ENCODE measurements around the gene LILRB1.

DNA sequence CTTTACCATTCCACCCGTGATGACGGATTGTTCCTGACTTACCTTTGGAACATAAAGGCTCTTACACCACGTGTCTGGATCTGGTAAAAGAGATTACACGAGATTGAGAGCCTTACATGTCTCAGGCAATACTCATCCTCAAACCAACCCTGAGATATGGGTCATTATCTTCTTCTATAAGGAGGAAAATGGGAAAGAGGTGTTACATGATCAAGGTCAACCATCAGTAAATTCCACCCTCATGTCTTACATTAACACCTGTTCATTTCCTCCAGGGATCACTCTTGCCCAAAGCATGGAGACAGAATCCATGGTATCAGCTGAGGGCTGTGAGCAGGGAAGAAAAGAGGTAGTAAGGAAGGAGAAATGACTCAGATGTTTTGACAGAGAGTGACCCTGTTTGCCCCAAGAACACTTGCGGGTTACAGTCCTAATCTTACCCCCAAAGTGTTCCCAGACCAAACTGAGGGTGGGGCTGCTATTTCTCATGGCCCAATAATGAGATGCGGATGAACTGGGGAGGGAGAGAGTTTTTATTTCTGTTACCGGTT lies 52.1 kb downstream of the LILRB1 start:
- TF ChIP-seq POLR2AphosphoS5 (IDR thresholded peaks at IDR 0.05; ENCODE audit: low read depth), result no peak
- no peak for TF ChIP-seq GABPA (IDR thresholded peaks at IDR 0.05; ENCODE audit: low read depth)
- TF ChIP-seq SPI1 (IDR thresholded peaks at IDR 0.05; ENCODE audit: borderline replicate concordance, low read depth), result no peak
- TF ChIP-seq, protein P1, sequence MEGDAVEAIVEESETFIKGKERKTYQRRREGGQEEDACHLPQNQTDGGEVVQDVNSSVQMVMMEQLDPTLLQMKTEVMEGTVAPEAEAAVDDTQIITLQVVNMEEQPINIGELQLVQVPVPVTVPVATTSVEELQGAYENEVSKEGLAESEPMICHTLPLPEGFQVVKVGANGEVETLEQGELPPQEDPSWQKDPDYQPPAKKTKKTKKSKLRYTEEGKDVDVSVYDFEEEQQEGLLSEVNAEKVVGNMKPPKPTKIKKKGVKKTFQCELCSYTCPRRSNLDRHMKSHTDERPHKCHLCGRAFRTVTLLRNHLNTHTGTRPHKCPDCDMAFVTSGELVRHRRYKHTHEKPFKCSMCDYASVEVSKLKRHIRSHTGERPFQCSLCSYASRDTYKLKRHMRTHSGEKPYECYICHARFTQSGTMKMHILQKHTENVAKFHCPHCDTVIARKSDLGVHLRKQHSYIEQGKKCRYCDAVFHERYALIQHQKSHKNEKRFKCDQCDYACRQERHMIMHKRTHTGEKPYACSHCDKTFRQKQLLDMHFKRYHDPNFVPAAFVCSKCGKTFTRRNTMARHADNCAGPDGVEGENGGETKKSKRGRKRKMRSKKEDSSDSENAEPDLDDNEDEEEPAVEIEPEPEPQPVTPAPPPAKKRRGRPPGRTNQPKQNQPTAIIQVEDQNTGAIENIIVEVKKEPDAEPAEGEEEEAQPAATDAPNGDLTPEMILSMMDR (IDR thresholded peaks at IDR 0.05; ENCODE audit: insufficient read depth, low read length), result no peak
